Epithelial cell of proximal tubule (primary cell): ENCODE data around the gene RHOH. TPM values are rescaled to one million over a fixed set of nuclear protein-coding genes. Genes with fewer than 3 reads are reported as not detected.

ENCODE experiments used
- DNase-seq: peaks from one replicate; pipeline ENCODE4 v3.0.0-alpha.2; 2011; ENCODE audit warnings: low read depth
- H3K4me3 ChIP-seq: 2 replicates; pipeline ENCODE4 v1.5.1; 2011; ENCODE audit warnings: low read depth, mild to moderate bottlenecking, low read length
- CTCF ChIP-seq: conservative IDR thresholded peaks from 2 replicates; pipeline ENCODE4 v1.5.1; 2012; ENCODE audit warnings: low read depth, mild to moderate bottlenecking, low read length
- total RNA-seq: library from RNA; depleted of rRNA; stranded (reverse); fragments of >200 nt; gene quantifications from 2 replicates; pipeline ENCODE4 v1.2.3, GENCODE V29; 2015

The RHOH gene
- total RNA-seq, 1 donor from 2014 or later, result not detected

GRCh38 chr4:40234519-40235039 lies 37.7 kb downstream of the RHOH start:
- H3K4me3 ChIP-seq, result no peak overlapping the region
- no peak for TF ChIP-seq CTCF
- DNase-seq, result no peak

GRCh38 chr4:40238008-40238699 lies 41.3 kb downstream of the RHOH start:
- H3K4me3 ChIP-seq, result no peak overlapping the region
- TF ChIP-seq CTCF, result no peak

GRCh38 chr4:40238700-40239548 lies 42.1 kb downstream of the RHOH start:
- no peak for DNase-seq
- H3K4me3 ChIP-seq, result no peak overlapping the region
- no peak for TF ChIP-seq CTCF

More at GRCh38 chr4:40238008-40238699, 41.3 kb downstream of the RHOH start:
- no peak for DNase-seq

- TF ChIP-seq CTCF, result no peak
- H3K4me3 ChIP-seq, result no peak overlapping the region
- no peak for DNase-seq
Measured at GRCh38 chr4:40240040-40240653, 43.3 kb downstream of the RHOH start.

- no peak for DNase-seq
- no peak overlapping the region for H3K4me3 ChIP-seq
- TF ChIP-seq CTCF, result no peak
Measured at GRCh38 chr4:40241026-40241425, 44.2 kb downstream of the RHOH start.

GRCh38 chr4:40241941-40242340 lies 45.1 kb downstream of the RHOH start:
- DNase-seq, result no peak
- H3K4me3 ChIP-seq, result no peak overlapping the region
- no peak for TF ChIP-seq CTCF
